Hepatocyte (in vitro differentiated cells): ENCODE data around the gene NOP10. TPM values are rescaled to one million over a fixed set of nuclear protein-coding genes. Genes with fewer than 3 reads are reported as not detected.

Experiments
- DNase-seq: peaks from one replicate; pipeline ENCODE4 v3.0.0-alpha.2; 2016; ENCODE audit warnings: low spot score
- H2AFZ ChIP-seq: fragments of 200-600 bp; sonication (generic); 2 replicates; pipeline ENCODE4 v1.6.0; 2016; ENCODE audit warnings: antibody characterized with exemption, mild to moderate bottlenecking
- H3K27ac ChIP-seq: fragments of 200-600 bp; sonication (generic); 2 replicates; pipeline ENCODE4 v1.5.1; 2016; ENCODE audit warnings: mild to moderate bottlenecking
- H3K27me3 ChIP-seq: fragments of 200-600 bp; sonication (generic); 2 replicates; pipeline ENCODE4 v1.6.1; 2016
- H3K36me3 ChIP-seq: fragments of 200-600 bp; sonication (generic); replicated peaks from 2 replicates; pipeline ENCODE4 v1.5.1; 2016; ENCODE audit warnings: low read depth; ENCODE audit not compliant: insufficient read depth
- H3K4me1 ChIP-seq: fragments of 200-600 bp; sonication (generic); 2 replicates; pipeline ENCODE4 v1.5.1; 2016; ENCODE audit warnings: mild to moderate bottlenecking, moderate library complexity; ENCODE audit not compliant: insufficient read depth
- H3K4me2 ChIP-seq: fragments of 200-600 bp; sonication (generic); 2 replicates; pipeline ENCODE4 v1.6.0; 2016
- H3K4me3 ChIP-seq: fragments of 200-600 bp; sonication (generic); 2 replicates; pipeline ENCODE4 v1.5.1; 2016; ENCODE audit warnings: mild to moderate bottlenecking
- H3K79me2 ChIP-seq: fragments of 200-600 bp; sonication (generic); 2 replicates; pipeline ENCODE4 v1.6.0; 2017; ENCODE audit warnings: mild to moderate bottlenecking
- H3K9me2 ChIP-seq: fragments of 200-600 bp; sonication (generic); replicated peaks from 2 replicates; pipeline ENCODE4 v1.6.0; 2017; ENCODE audit warnings: mild to moderate bottlenecking; ENCODE audit not compliant: insufficient read depth
- H3K9me3 ChIP-seq: fragments of 200-600 bp; sonication (generic); 2 replicates; pipeline ENCODE4 v1.5.1; 2016; ENCODE audit warnings: low read depth, mild to moderate bottlenecking
- H4K20me1 ChIP-seq: fragments of 200-600 bp; sonication (generic); 2 replicates; pipeline ENCODE4 v1.6.0; 2016; ENCODE audit warnings: mild to moderate bottlenecking; ENCODE audit not compliant: insufficient read depth, poor library complexity, severe bottlenecking
- EZH2 ChIP-seq: fragments of 200-600 bp; sonication (generic); IDR thresholded peaks from 2 replicates; pipeline ENCODE4 v1.6.1; 2016; ENCODE audit warnings: antibody characterized with exemption, mild to moderate bottlenecking, borderline replicate concordance
- EZH2phosphoT487 ChIP-seq: fragments of 200-600 bp; sonication (generic); IDR thresholded peaks from one replicate; pipeline ENCODE4 v1.6.1; 2018; ENCODE audit warnings: antibody characterized with exemption, mild to moderate bottlenecking, low read depth, moderate library complexity; ENCODE audit not compliant: unreplicated experiment, severe bottlenecking
- WGBS: methylation state at CpG from one replicate; pipeline ENCODE4 v1.1.6; 2016; ENCODE audit warnings: low lambda C conversion rate; ENCODE audit errors: missing lambda C conversion rate; 5-methylcytosine and 5-hydroxymethylcytosine counted together
- polyA plus RNA-seq: library from polyadenylated mRNA; unstranded; fragments of >200 nt; fragmentation: Nextera tagmentation; extraction: Ambion mirVana; gene quantifications from 2 replicates; pipeline ENCODE4 v1.2.1, GENCODE V29; 2016
- total RNA-seq: library from RNA; depleted of rRNA; stranded (reverse); fragments of >200 nt; gene quantifications from 2 replicates; pipeline ENCODE4 v1.2.3, GENCODE V29; 2014
- TF ChIP-seq, protein P1 (sequence below): fragments of 200-600 bp; sonication (generic); IDR thresholded peaks from 2 replicates; pipeline ENCODE4 v1.5.1; 2016; ENCODE audit warnings: antibody characterized with exemption, mild to moderate bottlenecking; ENCODE audit not compliant: poor library complexity

NOP10 gene
- total and polyA plus RNA-seq, 2 experiments from 2014 or later, result 284 to 378 TPM

- peaks cover 14% of the 10 kb centered on the region for H3K79me2 ChIP-seq
- H2AFZ ChIP-seq, result no peak overlapping the region
- H3K9me2 ChIP-seq, result no peaks in the 10 kb centered on the region
- no peaks in the 10 kb centered on the region for H3K27me3 ChIP-seq
- H4K20me1 ChIP-seq, result no peaks in the 10 kb centered on the region
- no peaks in the 10 kb centered on the region for H3K4me1 ChIP-seq
- no peak overlapping the region for H3K27ac ChIP-seq
- H3K36me3 ChIP-seq, result no peaks in the 10 kb centered on the region
- no peak overlapping the region for H3K4me3 ChIP-seq
- H3K9me3 ChIP-seq, result no peaks in the 10 kb centered on the region
- H3K4me2 ChIP-seq, result no peak overlapping the region
- no peak for DNase-seq
- no peak for TF ChIP-seq EZH2phosphoT487
- TF ChIP-seq EZH2, result no peak
- TF ChIP-seq, protein P1, sequence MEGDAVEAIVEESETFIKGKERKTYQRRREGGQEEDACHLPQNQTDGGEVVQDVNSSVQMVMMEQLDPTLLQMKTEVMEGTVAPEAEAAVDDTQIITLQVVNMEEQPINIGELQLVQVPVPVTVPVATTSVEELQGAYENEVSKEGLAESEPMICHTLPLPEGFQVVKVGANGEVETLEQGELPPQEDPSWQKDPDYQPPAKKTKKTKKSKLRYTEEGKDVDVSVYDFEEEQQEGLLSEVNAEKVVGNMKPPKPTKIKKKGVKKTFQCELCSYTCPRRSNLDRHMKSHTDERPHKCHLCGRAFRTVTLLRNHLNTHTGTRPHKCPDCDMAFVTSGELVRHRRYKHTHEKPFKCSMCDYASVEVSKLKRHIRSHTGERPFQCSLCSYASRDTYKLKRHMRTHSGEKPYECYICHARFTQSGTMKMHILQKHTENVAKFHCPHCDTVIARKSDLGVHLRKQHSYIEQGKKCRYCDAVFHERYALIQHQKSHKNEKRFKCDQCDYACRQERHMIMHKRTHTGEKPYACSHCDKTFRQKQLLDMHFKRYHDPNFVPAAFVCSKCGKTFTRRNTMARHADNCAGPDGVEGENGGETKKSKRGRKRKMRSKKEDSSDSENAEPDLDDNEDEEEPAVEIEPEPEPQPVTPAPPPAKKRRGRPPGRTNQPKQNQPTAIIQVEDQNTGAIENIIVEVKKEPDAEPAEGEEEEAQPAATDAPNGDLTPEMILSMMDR, result no peak
- WGBS, result 75% methylated on average over 1 of the region's 1 CpG
Observed at GRCh38 chr15:34311563-34311962, 31.4 kb downstream of the NOP10 start.

- Histone ChIP-seq H3K36me3 (no peaks in the 10 kb centered on the region), H2AFZ (no peak overlapping the region), H3K27ac (no peak overlapping the region), H3K4me3 (no peak overlapping the region), H3K27me3 (no peaks in the 10 kb centered on the region), H3K79me2 (no peaks in the 10 kb centered on the region), H3K9me2 (no peaks in the 10 kb centered on the region), H3K4me1 (no peaks in the 10 kb centered on the region), H4K20me1 (no peaks in the 10 kb centered on the region), H3K9me3 (no peaks in the 10 kb centered on the region), H3K4me2 (no peak overlapping the region)
- TF ChIP-seq, protein P1, result no peak
- TF ChIP-seq EZH2phosphoT487 (no peak), EZH2 (no peak)
- DNase-seq, result no peak
Observed at GRCh38 chr15:34304613-34305012, 38.3 kb downstream of the NOP10 start.

DNA sequence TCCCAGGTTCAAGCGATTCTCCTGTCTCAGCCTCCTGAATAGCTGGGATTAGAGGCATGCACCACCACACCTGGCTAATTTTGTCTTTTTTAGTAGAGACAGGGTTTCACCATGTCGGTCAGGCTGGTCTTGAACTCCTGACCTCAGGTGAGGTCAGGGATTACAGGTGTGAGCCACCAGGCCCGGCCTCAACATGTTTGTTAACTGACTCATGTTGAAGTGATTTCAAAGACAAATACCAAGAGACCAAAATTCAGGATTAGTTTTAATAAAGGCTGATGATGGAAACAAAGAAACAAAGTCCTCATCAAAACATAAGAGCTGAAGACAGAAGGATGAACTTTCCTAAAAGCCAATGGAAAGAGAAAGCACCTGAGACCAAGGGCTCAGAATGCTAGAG is 41.9 kb downstream of the NOP10 start:
- Histone ChIP-seq H3K9me3 (no peaks in the 10 kb centered on the region), H3K4me1 (no peaks in the 10 kb centered on the region), H3K36me3 (no peaks in the 10 kb centered on the region), H3K27me3 (no peaks in the 10 kb centered on the region), H3K4me3 (no peak overlapping the region), H4K20me1 (peaks cover 3% of the 10 kb centered on the region), H2AFZ (no peak overlapping the region), H3K4me2 (no peak overlapping the region), H3K27ac (no peak overlapping the region), H3K79me2 (no peaks in the 10 kb centered on the region), H3K9me2 (no peaks in the 10 kb centered on the region)
- TF ChIP-seq EZH2phosphoT487 (no peak), EZH2 (no peak)
- TF ChIP-seq, protein P1, result no peak
- 76% methylated on average over 3 of the region's 3 CpGs for WGBS
- DNase-seq, result no peak

- Histone ChIP-seq H3K79me2 (no peaks in the 10 kb centered on the region), H3K4me1 (no peaks in the 10 kb centered on the region), H3K36me3 (no peaks in the 10 kb centered on the region), H3K9me2 (no peaks in the 10 kb centered on the region), H2AFZ (no peak overlapping the region), H3K4me3 (no peak overlapping the region), H3K4me2 (no peak overlapping the region), H3K27me3 (no peaks in the 10 kb centered on the region), H4K20me1 (peaks cover 3% of the 10 kb centered on the region), H3K27ac (no peak overlapping the region), H3K9me3 (no peaks in the 10 kb centered on the region)
- no peak for DNase-seq
- 59% methylated on average over 1 of the region's 1 CpG for WGBS
- TF ChIP-seq, protein P1, result no peak
- no peak for TF ChIP-seq EZH2
Observed at GRCh38 chr15:34297059-34297458, 45.9 kb downstream of the NOP10 start.
